SK-N-MC (cell line): ENCODE measurements around the gene TRNP1.

Experiments
- EZH2 ChIP-seq: fragments of 200-600 bp; sonication (generic); IDR thresholded peaks from one replicate; pipeline ENCODE4 v1.6.1; 2017; ENCODE audit warnings: antibody characterized with exemption
- POLR2AphosphoS5 ChIP-seq: IDR thresholded peaks from 2 replicates; pipeline ENCODE4 v1.6.1; 2012; ENCODE audit warnings: mild to moderate bottlenecking, low read depth, low read length, borderline replicate concordance

GRCh38 chr1:27049607-27050006 lies 56.1 kb downstream of the TRNP1 start:
- TF ChIP-seq EZH2 (no peak), POLR2AphosphoS5 (0 out of 2 replicates have a peak, but pooled peaks have one; percentile 25)
